ENCODE results near the gene MAN2B1. TPM values are rescaled to one million over a fixed set of nuclear protein-coding genes. Genes with fewer than 3 reads are reported as not detected.
"Not testable (repeated sequence)": the region's sequence is repeated elsewhere in the genome, so short reads cannot be mapped to it uniquely, and the experiment has no call there.

MAN2B1 gene
- polyA plus RNA-seq (2013, experiment 1 of 2): 70.4 TPM
- polyA plus RNA-seq (2013, experiment 2 of 2): 70.1 TPM

DNA sequence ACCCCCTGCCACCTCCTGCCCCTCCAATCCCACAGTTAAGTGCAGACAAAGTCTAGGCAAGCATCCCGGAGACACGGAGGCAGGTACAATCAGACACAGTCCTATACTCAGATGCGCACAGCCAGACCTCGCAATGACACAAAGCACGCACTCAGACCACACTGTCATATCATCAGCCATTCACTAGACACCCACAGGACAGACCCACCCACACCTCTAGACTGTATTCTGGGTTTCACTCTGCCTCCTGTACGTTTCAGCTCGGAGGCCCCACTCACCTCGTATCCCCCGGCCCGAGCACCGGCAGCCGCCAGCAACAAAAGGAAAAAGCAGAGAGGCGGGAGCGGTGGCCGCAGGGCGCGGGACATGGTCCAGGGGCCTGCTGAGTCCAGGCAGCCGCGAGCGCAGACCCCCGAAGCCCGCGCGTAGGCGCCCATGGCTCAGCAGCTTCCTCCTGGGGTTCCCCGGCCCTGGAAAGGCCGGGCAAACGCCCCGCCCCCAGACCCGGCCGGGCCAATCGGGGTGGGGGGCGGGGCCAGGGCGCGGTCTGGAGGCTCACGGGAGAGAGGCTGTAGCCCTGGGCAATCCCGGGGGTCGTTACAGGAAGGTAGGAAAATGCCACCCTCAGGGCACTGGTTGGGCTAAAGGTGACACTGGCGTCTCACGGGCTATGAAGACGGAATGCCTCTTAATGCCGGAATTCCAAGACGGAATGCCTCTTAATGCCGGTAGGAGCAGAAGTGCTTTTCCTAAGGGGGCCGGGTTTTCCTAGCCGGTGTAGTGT, at the start of gene MAN2B1, which contains the start of gene WDR83:
MAN2B1 (minus strand) TSS at position 478 of the 784 bp plus-strand sequence; CDS start at position 437, 41 bp downstream.
WDR83 (plus strand) TSS at position 543 of the 784 bp plus-strand sequence. CDS start 2,984 bp downstream, outside the sequence.
- H4K8ac ChIP-seq (ENCODE audit: low read length): peak within 1 kb of the TSS; percentile 87
- WGBS: 5% methylated on average over 46 of the region's 46 CpGs
- H3K9ac ChIP-seq (ENCODE audit: low read length): peak within 1 kb of the TSS; percentile 99
- DNase-seq: peak; percentile 87
- H3K27me3 ChIP-seq (ENCODE audit: control insufficient read depth in 1 of 2, insufficient read depth in 1 of 2, low read length in 2 of 2): no peaks in the 10 kb centered on the region
- peak within 1 kb of the TSS; percentile 93 for H2AFZ ChIP-seq (ENCODE audit: low read depth, low read length)
- H3K4me2 ChIP-seq (ENCODE audit: low read length, poor library complexity, severe bottlenecking): peak within 1 kb of the TSS; percentile 89
- peaks cover 32% of the 10 kb centered on the region for H3K4me1 ChIP-seq (ENCODE audit: control insufficient read depth, insufficient read depth, low read depth, low read length)
- H3K27ac ChIP-seq (ENCODE audit: low read length, poor library complexity, severe bottlenecking): no peak within 1 kb of the TSS
- no peak within 1 kb of the TSS for H2BK5ac ChIP-seq (ENCODE audit: low read depth, low read length, poor library complexity, severe bottlenecking)
- peaks cover 48% of the 10 kb centered on the region for H3K79me1 ChIP-seq (replicated peaks; ENCODE audit: low read length, poor library complexity, severe bottlenecking)
- H3K4me3 ChIP-seq (ENCODE audit: insufficient read depth in 1 of 2, low read depth in 1 of 2, low read length in 2 of 2): peak within 1 kb of the TSS; percentile 85 to 97
- H2BK15ac ChIP-seq (ENCODE audit: low read depth, poor library complexity, severe bottlenecking): no peak within 1 kb of the TSS
- no peak within 1 kb of the TSS for H2BK120ac ChIP-seq (ENCODE audit: low read depth, low read length)
- peak within 1 kb of the TSS in 1 of 2 experiments; percentile 47 for H3K23ac ChIP-seq (ENCODE audit: low read length in 2 of 2)
- H2BK12ac ChIP-seq (ENCODE audit: low read length in 2 of 2): peak within 1 kb of the TSS in 1 of 2 experiments; percentile 32
- peak within 1 kb of the TSS; percentile 43 for H4K91ac ChIP-seq (ENCODE audit: low read length)
- H3K4ac ChIP-seq (ENCODE audit: low read depth in 1 of 2, low read length in 2 of 2): peak within 1 kb of the TSS in 1 of 2 experiments; percentile 52
- H3K36me3 ChIP-seq (ENCODE audit: control insufficient read depth in 1 of 2, insufficient read depth in 2 of 2, low read depth in 1 of 2, low read length in 2 of 2): peaks cover 42 to 51% of the 10 kb centered on the region in 2 experiments
- H3K9me3 ChIP-seq (ENCODE audit: control insufficient read depth, low read length): no peaks in the 10 kb centered on the region
- H2AK5ac ChIP-seq (ENCODE audit: low read length, severe bottlenecking): no peak within 1 kb of the TSS
- H3K14ac ChIP-seq (ENCODE audit: low read length in 2 of 2): peak within 1 kb of the TSS in 1 of 2 experiments; percentile 89
- peak within 1 kb of the TSS; percentile 76 to 79 for H3K18ac ChIP-seq (ENCODE audit: low read depth in 1 of 2, low read length in 2 of 2)

DNA sequence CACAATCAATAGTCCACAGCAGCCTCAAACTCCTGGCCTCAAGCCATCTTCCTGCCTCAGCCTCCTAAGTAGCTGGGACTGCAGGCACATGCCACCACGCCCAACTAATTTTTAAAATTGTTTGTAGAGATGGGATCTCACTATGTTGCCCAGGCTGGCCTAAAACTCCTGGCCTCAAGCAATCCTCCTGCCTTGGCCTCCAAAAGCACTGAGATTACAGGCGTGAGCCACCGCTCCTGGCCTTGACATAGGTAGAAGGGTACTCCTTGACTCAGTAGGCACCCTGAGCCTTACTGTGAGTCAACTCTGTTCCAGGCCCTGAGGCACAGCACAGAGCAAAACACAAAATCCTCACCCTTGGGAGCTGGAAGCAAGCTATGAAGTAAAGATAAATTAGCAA, 49.4 kb upstream of the MAN2B1 start:
- H3K27me3 ChIP-seq (ENCODE audit: control insufficient read depth in 1 of 2, insufficient read depth in 1 of 2, low read length in 2 of 2): no peaks in the 10 kb centered on the region
- no peak overlapping the region for H2BK5ac ChIP-seq (ENCODE audit: low read depth, low read length, poor library complexity, severe bottlenecking)
- H3K36me3 ChIP-seq (ENCODE audit: control insufficient read depth in 1 of 2, insufficient read depth in 2 of 2, low read depth in 1 of 2, low read length in 2 of 2): peaks cover 71 to 77% of the 10 kb centered on the region in 2 experiments
- no peak overlapping the region for H4K8ac ChIP-seq (ENCODE audit: low read length)
- H2BK120ac ChIP-seq (ENCODE audit: low read depth, low read length): no peak overlapping the region
- H3K27ac ChIP-seq (ENCODE audit: low read length, poor library complexity, severe bottlenecking): no peak overlapping the region
- H2AFZ ChIP-seq (ENCODE audit: low read depth, low read length): no peak overlapping the region
- no peak for DNase-seq
- H3K4me3 ChIP-seq (ENCODE audit: insufficient read depth in 1 of 2, low read depth in 1 of 2, low read length in 2 of 2): no peak overlapping the region
- no peaks in the 10 kb centered on the region for H3K9me3 ChIP-seq (ENCODE audit: control insufficient read depth, low read length)
- no peak overlapping the region for H3K4ac ChIP-seq (ENCODE audit: low read depth in 1 of 2, low read length in 2 of 2)
- H3K18ac ChIP-seq (ENCODE audit: low read depth in 1 of 2, low read length in 2 of 2): no peak overlapping the region
- H3K9ac ChIP-seq (ENCODE audit: low read length): no peak overlapping the region
- WGBS: 93% methylated on average over 3 of the region's 3 CpGs
- no peak overlapping the region for H3K14ac ChIP-seq (ENCODE audit: low read length in 2 of 2)
- peaks cover 23% of the 10 kb centered on the region for H3K79me1 ChIP-seq (replicated peaks; ENCODE audit: low read length, poor library complexity, severe bottlenecking)
- H2BK15ac ChIP-seq (ENCODE audit: low read depth, poor library complexity, severe bottlenecking): no peak overlapping the region
- peaks cover 15% of the 10 kb centered on the region for H3K4me1 ChIP-seq (ENCODE audit: control insufficient read depth, insufficient read depth, low read depth, low read length)
- H2AK5ac ChIP-seq (ENCODE audit: low read length, severe bottlenecking): no peak overlapping the region
- no peak overlapping the region for H3K4me2 ChIP-seq (ENCODE audit: low read length, poor library complexity, severe bottlenecking)
- H4K91ac ChIP-seq (ENCODE audit: low read length): no peak overlapping the region
- no peak overlapping the region for H3K23ac ChIP-seq (ENCODE audit: low read length in 2 of 2)
- no peak overlapping the region for H2BK12ac ChIP-seq (ENCODE audit: low read length in 2 of 2)

DNA sequence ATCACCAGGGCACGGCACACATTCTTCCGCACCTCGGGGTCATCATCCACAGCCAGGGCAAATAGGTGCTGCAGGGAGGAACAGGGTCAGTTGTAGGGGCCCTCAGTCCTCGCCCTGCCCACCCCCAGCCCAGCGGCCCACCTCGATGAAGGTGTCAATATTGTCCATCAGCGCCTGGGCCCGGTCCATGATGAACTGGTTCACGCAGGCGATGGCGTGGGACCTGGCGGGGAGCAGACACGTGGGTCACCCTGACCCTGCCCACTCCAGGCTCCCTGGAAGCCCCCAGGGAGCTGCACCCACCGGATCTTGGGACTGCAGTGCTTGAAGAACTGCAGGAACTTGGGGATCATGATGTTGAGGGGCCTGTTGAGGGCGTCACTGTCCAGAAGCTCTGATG, 48.6 kb upstream of the MAN2B1 start:
- H3K4me3 ChIP-seq (ENCODE audit: insufficient read depth in 1 of 2, low read depth in 1 of 2, low read length in 2 of 2): no peak overlapping the region
- H3K9me3 ChIP-seq (ENCODE audit: control insufficient read depth, low read length): no peaks in the 10 kb centered on the region
- no peak overlapping the region for H3K18ac ChIP-seq (ENCODE audit: low read depth in 1 of 2, low read length in 2 of 2)
- H3K79me1 ChIP-seq (replicated peaks; ENCODE audit: low read length, poor library complexity, severe bottlenecking): peaks cover 29% of the 10 kb centered on the region
- H3K36me3 ChIP-seq (ENCODE audit: control insufficient read depth in 1 of 2, insufficient read depth in 2 of 2, low read depth in 1 of 2, low read length in 2 of 2): peaks cover 77 to 82% of the 10 kb centered on the region in 2 experiments
- WGBS: over 99% methylated on average over 15 of the region's 15 CpGs
- H3K4me1 ChIP-seq (ENCODE audit: control insufficient read depth, insufficient read depth, low read depth, low read length): peaks cover 8% of the 10 kb centered on the region
- H3K9ac ChIP-seq (ENCODE audit: low read length): no peak overlapping the region
- H3K4ac ChIP-seq (ENCODE audit: low read depth in 1 of 2, low read length in 2 of 2): no peak overlapping the region
- no peak overlapping the region for H3K14ac ChIP-seq (ENCODE audit: low read length in 2 of 2)
- no peak overlapping the region for H2AK5ac ChIP-seq (ENCODE audit: low read length, severe bottlenecking)
- H2BK120ac ChIP-seq (ENCODE audit: low read depth, low read length): no peak overlapping the region
- no peak overlapping the region for H3K4me2 ChIP-seq (ENCODE audit: low read length, poor library complexity, severe bottlenecking)
- no peak overlapping the region for H4K91ac ChIP-seq (ENCODE audit: low read length)
- DNase-seq: no peak
- H3K23ac ChIP-seq (ENCODE audit: low read length in 2 of 2): no peak overlapping the region
- H2BK12ac ChIP-seq (ENCODE audit: low read length in 2 of 2): no peak overlapping the region
- no peak overlapping the region for H2BK5ac ChIP-seq (ENCODE audit: low read depth, low read length, poor library complexity, severe bottlenecking)
- no peak overlapping the region for H2AFZ ChIP-seq (ENCODE audit: low read depth, low read length)
- H4K8ac ChIP-seq (ENCODE audit: low read length): no peak overlapping the region
- H3K27ac ChIP-seq (ENCODE audit: low read length, poor library complexity, severe bottlenecking): no peak overlapping the region
- H2BK15ac ChIP-seq (ENCODE audit: low read depth, poor library complexity, severe bottlenecking): no peak overlapping the region
- no peaks in the 10 kb centered on the region for H3K27me3 ChIP-seq (ENCODE audit: control insufficient read depth in 1 of 2, insufficient read depth in 1 of 2, low read length in 2 of 2)

DNA sequence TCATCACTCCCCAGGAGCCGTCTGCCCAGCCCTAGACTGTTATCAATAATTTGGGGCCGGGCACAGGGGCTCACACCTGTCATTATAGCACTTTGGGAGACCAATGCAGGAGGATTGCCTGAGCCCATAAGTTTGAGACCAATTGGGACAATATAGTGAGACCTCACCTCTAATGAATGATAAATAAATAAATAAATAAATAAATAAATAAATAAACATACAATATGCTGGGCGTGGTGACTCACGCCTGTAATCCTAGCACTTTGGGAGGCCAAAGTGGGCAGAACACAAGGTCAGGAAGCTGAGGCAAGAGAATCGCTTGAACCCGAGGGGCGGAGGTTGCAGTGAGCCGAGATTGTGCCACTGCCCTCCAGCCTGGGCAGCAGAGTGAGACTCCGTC, 46.8 kb upstream of the MAN2B1 start:
- Histone ChIP-seq H3K36me3 (ENCODE audit: control insufficient read depth in 1 of 2, insufficient read depth in 2 of 2, low read depth in 1 of 2, low read length in 2 of 2) (peaks cover 83 to 84% of the 10 kb centered on the region in 2 experiments), H3K79me1 (replicated peaks; ENCODE audit: low read length, poor library complexity, severe bottlenecking) (peaks cover 34% of the 10 kb centered on the region)
- H3K4me1 ChIP-seq (ENCODE audit: control insufficient read depth, insufficient read depth, low read depth, low read length); H2AFZ ChIP-seq (ENCODE audit: low read depth, low read length); H3K4me3 ChIP-seq (ENCODE audit: insufficient read depth in 1 of 2, low read depth in 1 of 2, low read length in 2 of 2); H3K23ac ChIP-seq (ENCODE audit: low read length in 2 of 2); H3K4ac ChIP-seq (ENCODE audit: low read depth in 1 of 2, low read length in 2 of 2); H3K18ac ChIP-seq (ENCODE audit: low read depth in 1 of 2, low read length in 2 of 2); H2AK5ac ChIP-seq (ENCODE audit: low read length, severe bottlenecking); H4K91ac ChIP-seq (ENCODE audit: low read length); H3K14ac ChIP-seq (ENCODE audit: low read length in 2 of 2); H3K9ac ChIP-seq (ENCODE audit: low read length); H4K8ac ChIP-seq (ENCODE audit: low read length); H2BK5ac ChIP-seq (ENCODE audit: low read depth, low read length, poor library complexity, severe bottlenecking); H2BK15ac ChIP-seq (ENCODE audit: low read depth, poor library complexity, severe bottlenecking); DNase-seq; H2BK12ac ChIP-seq (ENCODE audit: low read length in 2 of 2); H2BK120ac ChIP-seq (ENCODE audit: low read depth, low read length); H3K9me3 ChIP-seq (ENCODE audit: control insufficient read depth, low read length); H3K4me2 ChIP-seq (ENCODE audit: low read length, poor library complexity, severe bottlenecking); H3K27me3 ChIP-seq (ENCODE audit: control insufficient read depth in 1 of 2, insufficient read depth in 1 of 2, low read length in 2 of 2); H3K27ac ChIP-seq (ENCODE audit: low read length, poor library complexity, severe bottlenecking): not testable (repeated sequence)
- WGBS: 90% methylated on average over 7 of the region's 9 CpGs
